HG02642 (cell line): Measurements from ENCODE around the gene LYAR.

Source experiments
- ATAC-seq: cut with Tn5 transposase; IDR thresholded peaks from one replicate; pipeline ENCODE4 v1.9.1; 2021; ENCODE audit warnings: mild to moderate bottlenecking; ENCODE audit not compliant: unreplicated experiment, poor library complexity

LYAR gene

GRCh38 chr4:4317496-4318232, 27.7 kb upstream of the LYAR start:
- no peak for ATAC-seq

- ATAC-seq = no peak
These were observed 26.2 kb upstream of the LYAR start for GRCh38 chr4:4316150-4316495.

- no peak for ATAC-seq
These were observed 25.7 kb upstream of the LYAR start for GRCh38 chr4:4315461-4316149.

GRCh38 chr4:4311193-4311592, 21.2 kb upstream of the LYAR start:
- no peak for ATAC-seq

- ATAC-seq = no peak
These were observed 19.0 kb upstream of the LYAR start for GRCh38 chr4:4308800-4309441.

- ATAC-seq = no peak
These were observed 17.0 kb upstream of the LYAR start for GRCh38 chr4:4306920-4307319.

GRCh38 chr4:4302416-4302815, 12.5 kb upstream of the LYAR start:
- no peak for ATAC-seq

- ATAC-seq = no peak
These were observed 12.0 kb upstream of the LYAR start for GRCh38 chr4:4302001-4302400.

- no peak for ATAC-seq
These were observed 9.1 kb upstream of the LYAR start for GRCh38 chr4:4299006-4299405.

- ATAC-seq = no peak
These were observed 6.4 kb upstream of the LYAR start for GRCh38 chr4:4296283-4296846.

GRCh38 chr4:4293279-4293678, 3.3 kb upstream of the LYAR start:
- ATAC-seq = no peak

- ATAC-seq = peak; percentile 16
These were observed 385 bp downstream of the LYAR start for GRCh38 chr4:4289597-4289940.

GRCh38 chr4:4289055-4289454, 899 bp downstream of the LYAR start:
- no peak for ATAC-seq

- no peak for ATAC-seq
These were observed 1.9 kb downstream of the LYAR start for GRCh38 chr4:4288098-4288497.

GRCh38 chr4:4284827-4285618, 4.9 kb downstream of the LYAR start:
- ATAC-seq = no peak

- ATAC-seq = no peak
These were observed 8.2 kb downstream of the LYAR start for GRCh38 chr4:4281787-4282186.

- no peak for ATAC-seq
These were observed 12.4 kb downstream of the LYAR start for GRCh38 chr4:4277531-4277930.

GRCh38 chr4:4274226-4274625, 15.7 kb downstream of the LYAR start:
- ATAC-seq = no peak

- no peak for ATAC-seq
These were observed 18.0 kb downstream of the LYAR start for GRCh38 chr4:4271912-4272311.

GRCh38 chr4:4270529-4270928, 19.4 kb downstream of the LYAR start:
- no peak for ATAC-seq

GRCh38 chr4:4269856-4270255, 20.1 kb downstream of the LYAR start:
- no peak for ATAC-seq
